Measurements from ENCODE around the gene FASLG.

- TF ChIP-seq, protein P1, sequence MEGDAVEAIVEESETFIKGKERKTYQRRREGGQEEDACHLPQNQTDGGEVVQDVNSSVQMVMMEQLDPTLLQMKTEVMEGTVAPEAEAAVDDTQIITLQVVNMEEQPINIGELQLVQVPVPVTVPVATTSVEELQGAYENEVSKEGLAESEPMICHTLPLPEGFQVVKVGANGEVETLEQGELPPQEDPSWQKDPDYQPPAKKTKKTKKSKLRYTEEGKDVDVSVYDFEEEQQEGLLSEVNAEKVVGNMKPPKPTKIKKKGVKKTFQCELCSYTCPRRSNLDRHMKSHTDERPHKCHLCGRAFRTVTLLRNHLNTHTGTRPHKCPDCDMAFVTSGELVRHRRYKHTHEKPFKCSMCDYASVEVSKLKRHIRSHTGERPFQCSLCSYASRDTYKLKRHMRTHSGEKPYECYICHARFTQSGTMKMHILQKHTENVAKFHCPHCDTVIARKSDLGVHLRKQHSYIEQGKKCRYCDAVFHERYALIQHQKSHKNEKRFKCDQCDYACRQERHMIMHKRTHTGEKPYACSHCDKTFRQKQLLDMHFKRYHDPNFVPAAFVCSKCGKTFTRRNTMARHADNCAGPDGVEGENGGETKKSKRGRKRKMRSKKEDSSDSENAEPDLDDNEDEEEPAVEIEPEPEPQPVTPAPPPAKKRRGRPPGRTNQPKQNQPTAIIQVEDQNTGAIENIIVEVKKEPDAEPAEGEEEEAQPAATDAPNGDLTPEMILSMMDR (IDR thresholded peaks at IDR 0.05) = no peak
- no peak for TF ChIP-seq POLR2AphosphoS5 (IDR thresholded peaks at IDR 0.05; ENCODE audit: insufficient read depth in 1 of 2, low read depth in 1 of 2)
Observed at GRCh38 chr1:172699111-172699510, 40.2 kb downstream of the FASLG start.
